GM04503 (cell line): Measurements from ENCODE around the gene SYTL2.
A peak's percentile ranks its signal among the peaks of the same experiment; 100 is the strongest.
"Not testable (repeated sequence)": the region's sequence is repeated elsewhere in the genome, so short reads cannot be mapped to it uniquely, and the experiment has no call there.

Source experiments
- DNase-seq: peaks from one replicate; pipeline ENCODE4 v3.0.0-alpha.2; 2012; ENCODE audit warnings: low read depth

SYTL2 gene

GRCh38 chr11:85791409-85791990 lies 19.4 kb downstream of the SYTL2 start:
- no peak for DNase-seq

GRCh38 chr11:85787809-85788760 lies 22.9 kb downstream of the SYTL2 start:
- no peak for DNase-seq

- no peak for DNase-seq
Observed at GRCh38 chr11:85787168-85787567, 23.8 kb downstream of the SYTL2 start.

GRCh38 chr11:85784480-85785265 lies 26.3 kb downstream of the SYTL2 start:
- no peak for DNase-seq

DNA sequence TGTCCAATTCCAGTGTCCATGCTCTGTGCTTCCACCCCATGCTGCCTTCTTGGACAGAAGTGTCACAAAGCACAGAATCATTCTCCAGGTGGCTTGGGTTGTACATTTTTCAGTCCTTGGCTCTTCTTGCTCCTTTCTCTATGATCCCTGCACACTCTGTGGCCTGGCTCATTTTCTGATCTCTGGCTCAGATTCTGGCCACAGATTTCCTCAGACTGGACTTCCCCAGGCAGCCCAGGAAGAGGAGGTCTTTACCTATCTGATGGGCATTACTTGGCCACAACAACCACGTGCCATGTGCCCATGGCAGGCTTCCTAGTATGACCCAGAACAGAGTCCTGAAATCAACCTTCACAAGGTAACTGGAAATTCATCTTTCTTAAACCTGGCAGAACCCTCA lies 27.2 kb downstream of the SYTL2 start:
- no peak for DNase-seq

GRCh38 chr11:85780780-85781517 lies 30.0 kb downstream of the SYTL2 start:
- not testable (repeated sequence) for DNase-seq

- DNase-seq = no peak
Observed at GRCh38 chr11:85779956-85780640, 30.8 kb downstream of the SYTL2 start.

DNA sequence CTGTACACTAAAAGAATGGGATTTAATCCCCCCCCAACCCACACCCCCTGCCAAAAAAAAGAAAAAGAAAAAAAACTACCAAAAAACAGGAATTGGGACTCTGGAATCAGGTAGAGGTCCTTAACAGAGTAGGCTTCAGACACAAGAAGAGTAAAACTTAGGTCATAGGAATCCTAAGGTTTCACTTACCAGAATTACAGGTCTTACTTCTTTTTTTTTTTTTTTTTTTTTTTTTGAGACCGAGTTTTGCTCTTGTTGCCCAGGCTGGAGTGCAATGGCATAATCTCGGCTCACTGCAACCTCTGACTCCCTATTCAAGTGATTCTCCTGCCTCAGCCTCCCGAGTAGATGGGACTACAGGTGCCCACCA lies 33.4 kb downstream of the SYTL2 start:
- DNase-seq = not testable (repeated sequence)

DNA sequence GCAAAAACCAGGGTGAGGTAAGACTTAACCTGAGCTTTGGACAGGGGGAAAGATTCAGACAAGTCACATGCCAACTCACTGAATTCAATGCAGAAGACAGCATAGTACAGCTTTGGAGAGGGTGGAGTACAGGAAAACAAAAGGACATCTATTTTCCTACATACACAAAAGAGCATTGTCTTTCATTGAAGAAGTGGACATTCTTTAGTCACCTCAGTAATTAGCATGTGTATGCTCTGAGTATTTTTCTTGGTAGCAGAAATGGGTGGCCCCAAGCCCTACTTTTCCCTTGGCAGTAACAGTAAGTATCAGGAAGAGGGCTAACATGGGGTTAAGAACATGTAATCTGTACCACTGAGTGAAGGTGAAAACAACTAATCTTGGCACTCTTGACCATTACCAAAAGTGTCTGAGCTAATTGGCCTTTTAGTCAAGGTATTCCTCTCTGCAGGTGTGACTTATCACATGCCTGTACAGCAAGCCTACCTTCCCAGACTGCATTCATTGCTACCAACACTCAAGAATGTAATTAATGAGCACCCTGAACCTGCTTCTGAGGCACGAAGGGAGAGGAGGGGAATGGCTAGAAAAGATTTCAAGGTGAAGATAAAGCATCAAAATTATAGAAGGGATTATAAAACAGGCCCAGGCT lies 33.9 kb downstream of the SYTL2 start:
- no peak for DNase-seq

GRCh38 chr11:85774256-85775101 lies 36.5 kb downstream of the SYTL2 start:
- no peak for DNase-seq

- peak; percentile 68 for DNase-seq
Observed at GRCh38 chr11:85772695-85773094, 38.2 kb downstream of the SYTL2 start.

GRCh38 chr11:85771568-85771967 lies 39.4 kb downstream of the SYTL2 start:
- no peak for DNase-seq

- no peak for DNase-seq
Observed at GRCh38 chr11:85769771-85770170, 41.2 kb downstream of the SYTL2 start.

GRCh38 chr11:85768473-85769146 lies 42.3 kb downstream of the SYTL2 start:
- DNase-seq = no peak

- no peak for DNase-seq
Observed at GRCh38 chr11:85767246-85767945, 43.5 kb downstream of the SYTL2 start.

GRCh38 chr11:85766721-85767161 lies 44.2 kb downstream of the SYTL2 start:
- peak; percentile 94 for DNase-seq

- no peak for DNase-seq
Observed at GRCh38 chr11:85764796-85765195, 46.1 kb downstream of the SYTL2 start.

GRCh38 chr11:85762226-85762625 lies 48.7 kb downstream of the SYTL2 start:
- no peak for DNase-seq

DNA sequence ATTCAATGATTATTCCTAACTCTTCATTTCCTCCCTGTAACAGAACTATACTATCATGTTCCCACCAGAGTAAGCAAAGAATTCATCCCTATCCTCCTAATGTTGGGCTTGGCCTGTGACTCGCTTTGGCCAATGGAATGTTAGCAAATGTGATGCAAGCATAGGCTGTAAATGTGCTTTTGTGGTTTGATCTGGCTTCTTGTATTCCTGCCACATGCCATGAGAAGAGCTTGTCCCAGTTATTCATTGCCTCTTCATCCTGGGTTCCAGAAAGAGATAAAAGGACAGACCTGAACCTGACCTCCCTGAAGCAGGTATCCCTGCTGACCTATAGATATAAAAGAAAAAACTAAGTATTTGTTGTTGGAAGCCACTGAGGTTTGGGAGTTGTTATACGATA lies 51.0 kb downstream of the SYTL2 start:
- DNase-seq = peak; percentile 91
